K562 (cell line): ENCODE data around the gene OOSP4A. TPM values are rescaled to one million over a fixed set of nuclear protein-coding genes. Genes with fewer than 3 reads are reported as not detected.

Experiments used
- ATAC-seq: fragments of 200-7000 bp; cut with Tn5 transposase; 3 replicates; pipeline ENCODE4 v1.9.1; 2020; ENCODE audit warnings: moderate library complexity
- BruUV-seq: library from RNA; stranded (reverse); fragments of 400-500 nt; replicated peaks from 2 replicates; lab custom pipeline; 2021; lab: Mats Ljungman, UMichigan
- CTCF ChIA-PET: fragments of 300-600 bp; formaldehyde crosslinking; extraction: SDS; loops from one replicate; lab custom pipeline; 2021; ENCODE audit warnings: low intra/inter-chr PET ratio; lab: Yijun Ruan, JAX
- POLR2A ChIA-PET: fragments of 300-600, 350-650 bp; sonication (Branson Sonifier 250); formaldehyde crosslinking; extraction: SDS; loops from one replicate; lab custom pipeline; 2021; ENCODE audit warnings: antibody characterized with exemption, inconsistent platforms; lab: Yijun Ruan, JAX
- DNase-seq, 4 experiments: peaks; one replicate each; pipeline versions ENCODE4 v3.0.0 to v3.0.0-alpha.2; 2011 to 2018; ENCODE audit warnings: low spot score in 3 of 4, mixed read lengths in 3 of 4; ENCODE audit errors: extremely low read depth in 1 of 4
- FAIRE-seq: peaks from 2 replicates; lab custom pipeline; 2011; peaks lifted over from hg19 to GRCh38; lab: Jason Lieb, UNC
- H2AFZ ChIP-seq: 2 replicates; pipeline ENCODE4 v1.6.0; 2011; ENCODE audit warnings: low read depth, low read length, control low read depth, inconsistent platforms
- H3K27ac ChIP-seq: fragments of 200-600 bp; 3 replicates; pipeline ENCODE4 v1.8.0; 2011; ENCODE audit warnings: low read depth, mild to moderate bottlenecking, control low read depth, inconsistent platforms, low read length, moderate library complexity, mixed read lengths; ENCODE audit errors: extremely low read depth
- H3K27me3 ChIP-seq, 2 experiments: fragments of 300-600 bp in 1 of 2; 2 replicates in 1 of 2; 3 replicates in 1 of 2; pipeline versions ENCODE4 v1.6.0 to v1.8.0; 2011; ENCODE audit warnings: inconsistent platforms in 2 of 2, low read length in 2 of 2, mild to moderate bottlenecking in 1 of 2, mixed read lengths in 1 of 2, moderate library complexity in 1 of 2; ENCODE audit not compliant: control insufficient read depth in 2 of 2, insufficient read depth in 2 of 2
- H3K36me3 ChIP-seq: fragments of 300-600 bp; 3 replicates; pipeline ENCODE4 v1.8.0; 2011; ENCODE audit warnings: mild to moderate bottlenecking, low read length, inconsistent platforms; ENCODE audit not compliant: control insufficient read depth, insufficient read depth
- H3K4me1 ChIP-seq, 2 experiments: fragments of 200-600 bp in 1 of 2; replicated peaks in 1 of 2; 2 replicates in 1 of 2; 3 replicates in 1 of 2; pipeline versions ENCODE4 v1.5.1 to v1.8.0; 2011; ENCODE audit warnings: inconsistent platforms in 2 of 2, low read length in 2 of 2, mild to moderate bottlenecking in 1 of 2, mixed read lengths in 1 of 2, moderate library complexity in 1 of 2; ENCODE audit not compliant: control insufficient read depth in 2 of 2, insufficient read depth in 2 of 2
- H3K4me2 ChIP-seq: 2 replicates; pipeline ENCODE4 v1.6.1; 2011; ENCODE audit warnings: low read length, control low read depth, inconsistent platforms, mixed read lengths; ENCODE audit not compliant: insufficient read depth
- H3K4me3 ChIP-seq: fragments of 200-600 bp; sonication (generic), shearing (Covaris generic); 2 replicates; pipeline ENCODE4 v1.5.1; 2016; ENCODE audit warnings: control low read depth, inconsistent platforms
- H3K79me2 ChIP-seq: fragments of 200-600 bp; 3 replicates; pipeline ENCODE4 v1.8.0; 2011; ENCODE audit warnings: low read length, inconsistent platforms; ENCODE audit not compliant: control insufficient read depth, insufficient read depth
- H3K9ac ChIP-seq, 2 experiments: 2 replicates each; pipeline versions ENCODE4 v1.6.0 to v1.6.1; 2011; ENCODE audit warnings: low read depth in 2 of 2, low read length in 2 of 2, control low read depth in 1 of 2, inconsistent platforms in 1 of 2, mild to moderate bottlenecking in 1 of 2, mixed read lengths in 1 of 2; ENCODE audit not compliant: insufficient read depth in 1 of 2
- H3K9me1 ChIP-seq: one replicate; pipeline ENCODE4 v1.6.0; 2011; ENCODE audit warnings: inconsistent platforms, mild to moderate bottlenecking, low read length, moderate library complexity; ENCODE audit not compliant: control insufficient read depth, insufficient read depth
- H3K9me3 ChIP-seq: replicated peaks from 2 replicates; pipeline ENCODE4 v1.5.1; 2011; ENCODE audit warnings: low read depth, low read length, inconsistent platforms; ENCODE audit not compliant: control insufficient read depth, insufficient read depth
- H4K20me1 ChIP-seq: replicated peaks from 2 replicates; pipeline ENCODE4 v1.6.1; 2011; ENCODE audit warnings: low read length, inconsistent platforms, mixed read lengths; ENCODE audit not compliant: control insufficient read depth, insufficient read depth
- LCOR ChIP-seq: sonication (generic); formaldehyde crosslinking; IDR thresholded peaks from 2 replicates; pipeline ENCODE4 v1.8.0; 2022; ENCODE audit warnings: mild to moderate bottlenecking, missing genetic modification reagents
- MTA1 ChIP-seq: fragments of 450-650 bp; IDR thresholded peaks from 2 replicates; pipeline ENCODE4 v1.6.1; 2017; ENCODE audit warnings: borderline replicate concordance
- NR2F6 ChIP-seq: fragments of 450-650 bp; formaldehyde crosslinking; IDR thresholded peaks from 2 replicates; pipeline ENCODE4 v1.4.0; 2020; ENCODE audit warnings: mild to moderate bottlenecking
- PHF8 ChIP-seq: fragments of 200-600 bp; sonication (generic); IDR thresholded peaks from 2 replicates; pipeline ENCODE4 v1.6.1; 2012; ENCODE audit warnings: mixed run types, mild to moderate bottlenecking, inconsistent platforms, low read length, moderate library complexity, borderline replicate concordance
- PPARD ChIP-seq: fragments of 250-450 bp; sonication (Bioruptor Pico); IDR thresholded peaks from 2 replicates; pipeline ENCODE4 v1.8.0; 2022; ENCODE audit warnings: inconsistent platforms, mild to moderate bottlenecking, moderate library complexity
- SNIP1 ChIP-seq: fragments of 450-650 bp; IDR thresholded peaks from 2 replicates; pipeline ENCODE4 v1.7.1; 2017; ENCODE audit warnings: low read depth, mild to moderate bottlenecking
- ZBED1 ChIP-seq: IDR thresholded peaks from 2 replicates; pipeline ENCODE4 v1.6.1; 2014
- WGBS: fragments of 100-300 bp; shearing (Covaris generic); methylation state at CpG from one replicate; pipeline ENCODE4 v1.1.6; 2016; ENCODE audit warnings: low coverage, mixed read lengths; ENCODE audit not compliant: insufficient coverage; ENCODE audit errors: missing lambda C conversion rate; 5-methylcytosine and 5-hydroxymethylcytosine counted together
- in situ Hi-C: fragments of 300-500 bp; cut with MboI; formaldehyde crosslinking; loops from 4 replicates; pipeline ENCODE4 v1.15.0; 2018; ENCODE audit warnings: inconsistent platforms, mixed read lengths
- intact Hi-C: fragments of 100-400 bp; cut with micrococcal nuclease; formaldehyde crosslinking; loops from 2 replicates; pipeline ENCODE4 v1.14.2; 2022
- polyA plus RNA-seq, 8 experiments: library from polyadenylated mRNA; depleted of rRNA in 4 of 8; stranded (reverse) in 5 of 8; unstranded in 3 of 8; fragments of >200 nt; fragmentation: Nextera tagmentation in 2 of 8; fragmentation: Illumina TruSeq in 1 of 8; extraction: Ambion mirVana in 2 of 8; extraction: Trizol in 1 of 8; gene quantifications; 2 replicates each; pipeline versions ENCODE4 v1.2.1 to v1.2.3, GENCODE V29; 2011 to 2014; ENCODE audit warnings: inconsistent platforms in 1 of 8, missing spikeins in 1 of 8
- total RNA-seq, 7 experiments: library from RNA; depleted of rRNA in 6 of 7; stranded (reverse); fragments of >200 nt in 6 of 7; fragmentation: Illumina TruSeq in 2 of 7; extraction: Trizol in 2 of 7; gene quantifications; 2 replicates each; pipeline versions ENCODE4 v1.2.1 to v1.2.3, GENCODE V29; 2011 to 2021; ENCODE audit warnings: low replicate concordance in 1 of 7
- TF ChIP-seq, protein P1 (sequence below): IDR thresholded peaks from 2 replicates; pipeline ENCODE4 v1.6.1; 2016; ENCODE audit warnings: missing genetic modification characterization, missing compliant biosample characterization
- TF ChIP-seq, protein P2 (sequence below): fragments of 450-650 bp; formaldehyde crosslinking; IDR thresholded peaks from 2 replicates; pipeline ENCODE4 v1.4.0; 2022; ENCODE audit warnings: missing genetic modification characterization
- TF ChIP-seq, protein P3 (sequence below): fragments of 450-650 bp; formaldehyde crosslinking; IDR thresholded peaks from 2 replicates; pipeline ENCODE4 v1.4.0; 2020; ENCODE audit warnings: mild to moderate bottlenecking, moderate library complexity

OOSP4A gene
- total and polyA plus RNA-seq, 9 of the 15 experiments (the other 6 are each of a cell fraction or from before 2014, with no cell fraction given): 0.40 to 2.4 (median 0.74) TPM; not detected in 2

DNA sequence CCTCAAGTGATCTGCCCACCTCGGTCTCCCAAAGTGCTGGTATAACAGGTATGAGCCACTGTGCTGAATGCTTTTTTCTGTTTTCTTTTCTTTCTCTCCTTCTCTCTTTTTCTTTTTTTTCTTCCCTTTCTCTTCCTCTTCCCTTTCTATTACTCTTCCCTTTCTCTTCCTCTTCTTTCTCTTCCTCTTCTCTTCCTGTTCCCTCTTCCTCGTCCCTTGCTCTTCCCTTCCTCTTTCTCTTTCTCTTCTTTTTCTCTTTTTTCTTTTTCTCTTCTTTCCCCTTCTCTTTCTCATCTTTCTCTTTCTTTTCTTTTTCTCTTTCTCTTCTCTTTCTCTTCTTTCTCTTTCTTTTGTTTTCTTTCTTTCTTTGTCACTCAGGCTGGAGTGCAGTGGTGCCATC is 24.4 kb upstream of the OOSP4A start (continued):
- TF ChIP-seq, protein P1, sequence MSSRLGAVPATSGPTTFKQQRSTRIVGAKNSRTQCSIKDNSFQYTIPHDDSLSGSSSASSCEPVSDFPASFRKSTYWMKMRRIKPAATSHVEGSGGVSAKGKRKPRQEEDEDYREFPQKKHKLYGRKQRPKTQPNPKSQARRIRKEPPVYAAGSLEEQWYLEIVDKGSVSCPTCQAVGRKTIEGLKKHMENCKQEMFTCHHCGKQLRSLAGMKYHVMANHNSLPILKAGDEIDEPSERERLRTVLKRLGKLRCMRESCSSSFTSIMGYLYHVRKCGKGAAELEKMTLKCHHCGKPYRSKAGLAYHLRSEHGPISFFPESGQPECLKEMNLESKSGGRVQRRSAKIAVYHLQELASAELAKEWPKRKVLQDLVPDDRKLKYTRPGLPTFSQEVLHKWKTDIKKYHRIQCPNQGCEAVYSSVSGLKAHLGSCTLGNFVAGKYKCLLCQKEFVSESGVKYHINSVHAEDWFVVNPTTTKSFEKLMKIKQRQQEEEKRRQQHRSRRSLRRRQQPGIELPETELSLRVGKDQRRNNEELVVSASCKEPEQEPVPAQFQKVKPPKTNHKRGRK (tag): peak; percentile 97
- TF ChIP-seq PPARD (CRISPR knock-in tag) (no peak), ZBED1 (no peak), MTA1 (peak; percentile 12; the same call in 1 of the 2 replicates)
- TF ChIP-seq, protein P2, sequence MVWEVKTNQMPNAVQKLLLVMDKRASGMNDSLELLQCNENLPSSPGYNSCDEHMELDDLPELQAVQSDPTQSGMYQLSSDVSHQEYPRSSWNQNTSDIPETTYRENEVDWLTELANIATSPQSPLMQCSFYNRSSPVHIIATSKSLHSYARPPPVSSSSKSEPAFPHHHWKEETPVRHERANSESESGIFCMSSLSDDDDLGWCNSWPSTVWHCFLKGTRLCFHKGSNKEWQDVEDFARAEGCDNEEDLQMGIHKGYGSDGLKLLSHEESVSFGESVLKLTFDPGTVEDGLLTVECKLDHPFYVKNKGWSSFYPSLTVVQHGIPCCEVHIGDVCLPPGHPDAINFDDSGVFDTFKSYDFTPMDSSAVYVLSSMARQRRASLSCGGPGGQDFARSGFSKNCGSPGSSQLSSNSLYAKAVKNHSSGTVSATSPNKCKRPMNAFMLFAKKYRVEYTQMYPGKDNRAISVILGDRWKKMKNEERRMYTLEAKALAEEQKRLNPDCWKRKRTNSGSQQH: 0 out of 2 replicates have a peak, but pooled peaks have one; percentile 28

DNA sequence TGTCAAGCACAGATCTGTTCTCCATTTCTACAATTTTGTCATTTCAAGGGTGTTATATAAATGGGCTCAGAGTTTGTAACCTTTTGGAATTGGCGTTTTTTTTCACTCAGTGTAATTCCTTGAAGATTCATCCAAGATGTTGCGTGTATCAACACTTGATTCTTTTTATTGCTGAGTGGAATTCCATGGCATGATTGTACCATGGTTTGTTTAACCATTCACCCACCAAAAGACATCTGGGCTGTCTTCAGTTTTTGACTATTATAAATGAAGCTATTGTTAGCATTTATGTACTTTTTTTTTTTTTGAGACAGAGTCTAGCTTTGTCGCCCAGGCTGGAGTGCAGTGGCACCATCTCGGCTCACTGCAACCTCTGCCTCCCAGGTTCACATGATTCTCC is 22.7 kb upstream of the OOSP4A start:
- Histone ChIP-seq H3K4me2 (no peak overlapping the region), H3K9ac (no peak overlapping the region), H3K79me2 (no peaks in the 10 kb centered on the region), H3K27me3 (no peaks in the 10 kb centered on the region), H2AFZ (peak overlapping the region; percentile 20; the same call in 1 of the 2 replicates), H3K4me3 (no peak overlapping the region), H3K9me1 (no peaks in the 10 kb centered on the region), H3K36me3 (no peaks in the 10 kb centered on the region), H3K9me3 (no peaks in the 10 kb centered on the region), H3K27ac (no peak overlapping the region), H3K4me1 (peaks cover 0 to 3% of the 10 kb centered on the region in 2 experiments; a peak in 1 of 5 replicates), H4K20me1 (no peaks in the 10 kb centered on the region)
- no peak for FAIRE-seq
- DNase-seq: no peak
- no TSS peak for BruUV-seq
- in situ Hi-C loops (no loop called here), intact Hi-C loops (no loop called here)
- TF ChIP-seq PHF8 (no peak), NR2F6 (CRISPR knock-in tag) (no peak), LCOR (CRISPR knock-in tag) (no peak), SNIP1 (no peak)
- TF ChIP-seq, protein P3, sequence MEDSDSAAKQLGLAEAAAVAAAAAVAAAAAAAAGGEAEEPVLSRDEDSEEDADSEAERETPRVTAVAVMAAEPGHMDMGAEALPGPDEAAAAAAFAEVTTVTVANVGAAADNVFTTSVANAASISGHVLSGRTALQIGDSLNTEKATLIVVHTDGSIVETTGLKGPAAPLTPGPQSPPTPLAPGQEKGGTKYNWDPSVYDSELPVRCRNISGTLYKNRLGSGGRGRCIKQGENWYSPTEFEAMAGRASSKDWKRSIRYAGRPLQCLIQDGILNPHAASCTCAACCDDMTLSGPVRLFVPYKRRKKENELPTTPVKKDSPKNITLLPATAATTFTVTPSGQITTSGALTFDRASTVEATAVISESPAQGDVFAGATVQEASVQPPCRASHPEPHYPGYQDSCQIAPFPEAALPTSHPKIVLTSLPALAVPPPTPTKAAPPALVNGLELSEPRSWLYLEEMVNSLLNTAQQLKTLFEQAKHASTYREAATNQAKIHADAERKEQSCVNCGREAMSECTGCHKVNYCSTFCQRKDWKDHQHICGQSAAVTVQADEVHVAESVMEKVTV: no peak
- CTCF ChIA-PET: no interaction called here
- POLR2A ChIA-PET: interaction anchor here (0.6 kb wide), 1 partner anchor 263 kb away, joined by 3 read pairs; no protein-coding TSS in a partner anchor
- ATAC-seq: no peak
- WGBS: 63% methylated on average over 4 of the region's 4 CpGs
